GM20000 (cell line): ENCODE results near the gene ABCD2.

Experiments
- DNase-seq: peaks from one replicate; pipeline ENCODE4 v3.0.0; 2012; ENCODE audit warnings: low spot score
- CTCF ChIP-seq: IDR thresholded peaks from 2 replicates; pipeline ENCODE4 v1.5.1; 2012; ENCODE audit warnings: mild to moderate bottlenecking, control low read depth; ENCODE audit errors: extremely low read depth, missing control alignments

The ABCD2 gene

GRCh38 chr12:39595928-39596327 is 23.7 kb downstream of the ABCD2 start:
- no peak for DNase-seq
- no peak for TF ChIP-seq CTCF

- no peak for TF ChIP-seq CTCF
- no peak for DNase-seq
These were observed 27.3 kb downstream of the ABCD2 start for GRCh38 chr12:39592295-39592694.

- TF ChIP-seq CTCF = no peak
- no peak for DNase-seq
These were observed 31.3 kb downstream of the ABCD2 start for GRCh38 chr12:39588348-39588747.

- peak; percentile 34 for TF ChIP-seq CTCF
- DNase-seq = peak; percentile 3
These were observed 32.4 kb downstream of the ABCD2 start for GRCh38 chr12:39587225-39587624.

- no peak for TF ChIP-seq CTCF
- DNase-seq = no peak
These were observed 32.8 kb downstream of the ABCD2 start for GRCh38 chr12:39586816-39587215.

- DNase-seq = no peak
- TF ChIP-seq CTCF = no peak
These were observed 38.0 kb downstream of the ABCD2 start for GRCh38 chr12:39581592-39581991.

GRCh38 chr12:39575498-39575875 is 44.1 kb downstream of the ABCD2 start:
- TF ChIP-seq CTCF = no peak
- DNase-seq = no peak
